GM18505 (cell line): ENCODE measurements around the gene GREB1L.
"Not testable (repeated sequence)": the region's sequence is repeated elsewhere in the genome, so short reads cannot be mapped to it uniquely, and the experiment has no call there.

ENCODE experiments used
- ATAC-seq: cut with Tn5 transposase; IDR thresholded peaks from one replicate; pipeline ENCODE4 v1.9.1; 2021; ENCODE audit not compliant: unreplicated experiment
- POLR2A ChIP-seq: IDR thresholded peaks from 4 replicates; pipeline ENCODE4 v1.6.1; 2011; ENCODE audit warnings: borderline replicate concordance; ENCODE audit not compliant: insufficient read depth, insufficient read length; ENCODE audit errors: extremely low read depth

The GREB1L gene

GRCh38 chr18:21303895-21304294, 61.9 kb downstream of the GREB1L start:
- ATAC-seq: no peak
- TF ChIP-seq POLR2A: no peak

GRCh38 chr18:21305621-21306020, 63.6 kb downstream of the GREB1L start:
- ATAC-seq: no peak

GRCh38 chr18:21306368-21306767, 64.3 kb downstream of the GREB1L start:
- ATAC-seq: no peak
- TF ChIP-seq POLR2A: no peak

More at GRCh38 chr18:21305621-21306020, 63.6 kb downstream of the GREB1L start:
- no peak for TF ChIP-seq POLR2A

- ATAC-seq: no peak
- TF ChIP-seq POLR2A: no peak
Observed at GRCh38 chr18:21307578-21307977, 65.5 kb downstream of the GREB1L start.

GRCh38 chr18:21309248-21309647, 67.2 kb downstream of the GREB1L start:
- no peak for TF ChIP-seq POLR2A
- ATAC-seq: no peak

- not testable (repeated sequence) for ATAC-seq
Observed at GRCh38 chr18:21311980-21312379, 69.9 kb downstream of the GREB1L start.

- ATAC-seq: no peak
- no peak for TF ChIP-seq POLR2A
Observed at GRCh38 chr18:21313576-21313975, 71.5 kb downstream of the GREB1L start.

GRCh38 chr18:21314724-21315123, 72.7 kb downstream of the GREB1L start:
- no peak for ATAC-seq

GRCh38 chr18:21315126-21315525, 73.1 kb downstream of the GREB1L start:
- ATAC-seq: not testable (repeated sequence)

More at GRCh38 chr18:21314724-21315123, 72.7 kb downstream of the GREB1L start:
- TF ChIP-seq POLR2A: no peak

- TF ChIP-seq POLR2A: no peak
- no peak for ATAC-seq
Observed at GRCh38 chr18:21315741-21316197, 73.7 kb downstream of the GREB1L start.

GRCh38 chr18:21316296-21316695, 74.3 kb downstream of the GREB1L start:
- TF ChIP-seq POLR2A: no peak
- no peak for ATAC-seq

- no peak for TF ChIP-seq POLR2A
- ATAC-seq: no peak
Observed at GRCh38 chr18:21321711-21322110, 79.7 kb downstream of the GREB1L start.

GRCh38 chr18:21327101-21327500, 85.1 kb downstream of the GREB1L start:
- no peak for ATAC-seq

GRCh38 chr18:21330122-21330701, 88.2 kb downstream of the GREB1L start:
- TF ChIP-seq POLR2A: no peak
- ATAC-seq: no peak

More at GRCh38 chr18:21327101-21327500, 85.1 kb downstream of the GREB1L start:
- TF ChIP-seq POLR2A: no peak

- TF ChIP-seq POLR2A: no peak
- no peak for ATAC-seq
Observed at GRCh38 chr18:21331065-21331464, 89.0 kb downstream of the GREB1L start.

- ATAC-seq: no peak
- TF ChIP-seq POLR2A: no peak
Observed at GRCh38 chr18:21335927-21336488, 94.0 kb downstream of the GREB1L start.

- ATAC-seq: no peak
- no peak for TF ChIP-seq POLR2A
Observed at GRCh38 chr18:21336846-21337245, 94.8 kb downstream of the GREB1L start.
